HG03045 (cell line): Measurements from ENCODE around the gene CRYL1.
A peak's percentile ranks its signal among the peaks of the same experiment; 100 is the strongest.

Source experiments
- ATAC-seq: cut with Tn5 transposase; IDR thresholded peaks from one replicate; pipeline ENCODE4 v1.9.1; 2021; ENCODE audit warnings: mild to moderate bottlenecking, moderate library complexity; ENCODE audit not compliant: unreplicated experiment

The CRYL1 gene

GRCh38 chr13:20525601-20526544 lies at the start of gene CRYL1:
Gene CRYL1 (minus strand): TSS chr13:20525857. CDS start chr13:20525794, 63 bp downstream.
- ATAC-seq = peak; percentile 83

- ATAC-seq = no peak
Measured at GRCh38 chr13:20573636-20574035, 48.0 kb upstream of the CRYL1 start.

DNA sequence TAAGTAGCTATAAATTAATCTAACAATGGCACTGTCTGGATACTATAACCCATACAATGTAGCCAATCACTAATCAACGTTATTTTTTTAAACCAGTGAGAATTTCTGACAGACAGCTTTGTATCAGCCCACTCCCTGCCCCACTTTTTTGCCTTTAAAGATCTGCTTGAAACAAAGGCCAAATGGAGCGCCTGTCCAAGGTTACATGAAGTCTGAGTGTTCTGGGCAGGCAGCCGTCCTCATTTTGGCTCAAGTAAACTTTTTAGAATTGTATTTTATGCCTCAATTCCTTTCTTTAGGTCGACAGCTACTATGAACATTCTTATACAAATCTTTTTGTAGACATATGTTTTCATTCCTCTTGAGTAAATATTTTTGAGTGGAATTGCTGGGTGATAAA lies 47.5 kb upstream of the CRYL1 start:
- ATAC-seq = no peak

DNA sequence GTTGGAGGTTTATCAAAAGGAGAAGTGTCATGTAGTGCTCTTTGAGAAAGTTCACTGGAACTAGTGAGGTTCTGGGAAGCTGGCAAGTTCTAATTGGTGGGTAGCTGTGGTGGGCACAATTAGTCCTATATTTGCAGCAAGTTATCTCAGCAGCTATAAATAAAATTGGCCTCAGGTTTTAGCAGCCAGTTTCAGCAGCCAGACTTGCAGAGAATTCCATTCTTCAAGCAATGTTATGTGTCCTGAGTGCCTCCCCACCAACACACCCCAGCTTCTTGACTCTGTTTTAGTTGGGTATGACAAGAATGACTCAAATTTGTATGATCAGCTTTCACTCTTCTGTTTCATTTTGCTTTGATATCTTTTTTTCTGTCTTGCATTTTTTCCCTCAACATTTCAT lies 46.0 kb upstream of the CRYL1 start:
- no peak for ATAC-seq

- ATAC-seq = no peak
Measured at GRCh38 chr13:20570517-20570916, 44.9 kb upstream of the CRYL1 start.

GRCh38 chr13:20567881-20568528 lies 42.3 kb upstream of the CRYL1 start:
- no peak for ATAC-seq

DNA sequence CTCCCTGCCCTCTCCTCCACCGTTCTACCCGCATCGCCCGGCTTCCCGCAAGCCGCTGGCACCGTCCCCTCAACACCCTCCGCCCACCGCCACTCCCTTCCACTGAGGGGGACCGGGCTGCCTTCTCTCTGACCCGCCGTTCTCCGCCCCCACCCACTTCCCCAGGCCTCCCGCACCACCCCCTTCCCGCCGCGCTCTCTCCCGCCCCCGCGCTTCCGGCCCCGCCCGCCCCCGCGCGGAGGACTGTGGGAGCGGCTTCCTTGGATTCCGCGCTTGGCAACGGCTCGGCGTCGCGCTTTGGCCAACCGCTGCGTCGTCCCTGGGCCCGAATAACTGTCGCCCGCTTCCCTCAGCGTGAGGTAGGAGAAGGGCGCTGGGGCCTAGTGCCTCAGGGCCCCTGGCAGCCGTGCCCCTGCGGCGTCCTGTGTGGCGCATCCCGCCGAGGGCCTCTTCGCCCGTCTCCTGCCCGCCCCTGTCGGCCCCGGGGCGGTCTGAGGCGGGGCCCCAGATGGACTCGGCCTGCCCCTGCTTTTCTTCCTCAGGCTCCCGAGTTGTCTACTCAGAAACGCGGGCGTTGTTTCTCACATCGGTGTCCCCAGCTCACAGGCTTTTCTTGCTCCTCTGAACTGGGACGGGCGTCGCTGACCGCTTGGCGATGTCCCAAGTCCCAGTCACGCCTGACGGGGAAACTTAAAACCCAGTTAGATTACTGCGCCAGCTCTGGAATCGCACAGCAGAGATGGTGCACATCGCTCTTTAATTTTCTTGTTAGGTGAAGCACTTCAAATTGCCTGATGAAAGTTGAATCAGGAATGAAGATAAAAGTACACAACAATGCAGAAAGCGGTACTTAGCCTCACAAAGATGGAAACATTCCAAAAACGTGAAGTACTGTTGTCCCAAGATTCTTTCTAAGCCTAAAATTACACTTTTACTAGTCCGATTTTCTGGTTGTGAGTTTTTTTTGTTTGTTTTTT lies 41.5 kb upstream of the CRYL1 start, which contains the start of gene IFT88:
IFT88 (plus strand) TSS at position 260 of the 977 bp plus-strand sequence. CDS start 7,229 bp downstream, outside the sequence.
- ATAC-seq = peak; percentile 91

GRCh38 chr13:20566468-20566897 lies 40.8 kb upstream of the CRYL1 start:
- ATAC-seq = no peak

GRCh38 chr13:20565115-20565736 lies 39.6 kb upstream of the CRYL1 start:
- no peak for ATAC-seq

DNA sequence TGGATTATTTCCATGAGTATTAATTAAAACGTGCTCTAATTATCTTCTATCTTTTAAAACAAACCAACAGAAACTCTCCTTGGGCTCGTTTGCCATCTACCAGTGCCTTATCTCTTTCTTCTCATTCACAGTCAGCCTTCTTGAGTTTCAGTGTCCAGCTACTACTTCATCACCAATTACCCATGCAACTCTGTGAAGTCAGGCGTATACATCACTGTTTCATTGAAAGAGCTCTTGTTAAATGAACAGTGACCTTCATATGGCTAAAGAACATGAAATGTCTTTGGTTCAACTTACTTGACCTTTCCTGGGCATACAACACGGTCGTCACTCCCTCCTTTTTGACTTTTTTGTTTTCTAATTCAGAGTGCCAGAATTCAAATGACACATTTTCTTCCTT lies 36.1 kb upstream of the CRYL1 start:
- ATAC-seq = no peak

DNA sequence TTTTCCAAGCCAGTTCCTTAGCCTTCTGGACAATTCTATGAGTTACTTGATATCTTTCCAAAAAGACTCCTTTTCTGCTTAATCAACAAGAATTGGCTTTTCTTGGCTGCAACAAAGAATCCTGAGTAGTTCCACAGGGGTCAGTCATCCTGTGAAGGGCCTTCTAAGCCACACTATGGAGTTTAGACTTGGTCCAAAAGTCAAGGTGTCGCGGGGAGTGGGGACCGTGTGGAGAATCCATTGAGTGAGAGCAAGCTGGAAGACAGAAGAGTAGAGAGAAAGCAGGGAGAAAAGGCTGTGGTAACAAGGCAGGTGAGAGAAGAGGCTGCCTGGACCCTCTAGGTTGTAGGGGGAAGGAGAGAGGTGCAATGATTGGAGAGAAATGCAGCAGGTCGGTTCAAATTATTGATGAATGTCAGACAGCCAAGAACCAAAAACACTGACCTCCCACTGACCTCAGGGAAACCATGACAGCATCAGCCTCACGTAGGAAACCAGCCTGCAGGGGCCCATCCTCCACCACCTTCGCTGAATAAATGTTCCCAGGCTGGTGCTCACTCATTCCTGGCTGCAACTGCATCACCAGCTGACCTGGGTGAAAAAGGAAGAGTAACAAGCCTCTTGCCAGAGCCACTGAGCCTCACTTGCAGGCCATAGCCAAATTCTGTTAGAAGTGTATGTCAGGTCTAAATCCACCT lies 34.2 kb upstream of the CRYL1 start:
- no peak for ATAC-seq

DNA sequence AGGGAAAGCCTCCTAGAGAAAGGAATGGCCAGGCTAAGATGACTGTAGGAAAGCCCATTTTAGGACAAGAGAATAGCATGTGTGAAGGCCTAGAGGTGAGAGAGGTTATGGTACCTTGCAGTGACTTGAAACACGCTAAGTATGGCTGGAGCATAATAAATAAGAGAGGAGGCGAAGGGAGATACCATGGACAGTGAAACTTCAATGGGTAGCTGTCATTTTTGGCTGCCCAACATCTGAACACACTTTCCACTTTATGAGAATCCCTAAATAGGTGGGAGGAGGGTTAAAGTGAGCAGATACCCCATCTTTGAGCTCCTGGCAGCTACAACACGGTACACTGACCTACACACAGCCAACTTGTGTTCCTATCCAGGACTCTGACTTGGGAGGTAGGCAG lies 33.3 kb upstream of the CRYL1 start:
- no peak for ATAC-seq

DNA sequence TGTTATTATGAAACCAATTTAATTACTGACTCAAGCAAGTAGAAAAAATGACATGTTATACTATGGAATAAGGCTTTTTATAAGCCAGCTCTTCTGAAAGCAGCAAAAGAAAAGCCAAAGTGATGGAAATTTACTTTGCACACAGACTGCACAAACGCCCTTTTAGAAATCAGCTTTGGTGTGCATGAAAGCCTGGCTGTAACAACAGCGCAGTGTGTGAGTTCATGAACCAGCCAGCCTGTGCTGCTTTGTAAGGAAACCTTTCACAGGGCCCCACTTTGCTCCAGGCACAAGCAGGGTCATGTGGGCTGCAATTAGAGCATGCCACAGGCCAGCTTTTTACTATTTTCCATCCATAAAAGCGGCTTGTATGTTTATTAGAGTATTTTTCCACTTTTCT lies 27.7 kb upstream of the CRYL1 start:
- ATAC-seq = no peak

- no peak for ATAC-seq
Measured at GRCh38 chr13:20550799-20551198, 25.1 kb upstream of the CRYL1 start.

DNA sequence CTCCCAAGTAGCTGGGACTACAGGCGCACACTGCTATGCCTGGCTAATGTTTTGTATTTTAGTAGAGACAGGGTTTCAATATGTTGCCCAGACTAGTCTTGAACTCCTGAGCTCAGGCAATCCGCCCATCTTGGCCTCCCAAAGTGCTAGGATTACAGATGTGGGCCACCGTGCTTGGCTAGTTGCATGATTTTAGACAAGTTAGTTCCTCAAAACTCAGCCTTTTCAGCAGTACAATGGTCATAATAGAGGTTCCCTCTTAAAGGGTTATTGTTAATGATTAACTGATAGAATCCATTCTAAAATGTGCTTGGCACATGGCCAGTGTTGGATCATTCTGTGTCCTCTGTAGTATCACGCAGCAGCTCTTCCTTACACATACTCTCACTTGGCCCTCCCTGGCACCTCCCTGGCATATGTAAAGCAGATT lies 21.8 kb upstream of the CRYL1 start:
- no peak for ATAC-seq

- ATAC-seq = no peak
Measured at GRCh38 chr13:20546556-20546955, 20.9 kb upstream of the CRYL1 start.

DNA sequence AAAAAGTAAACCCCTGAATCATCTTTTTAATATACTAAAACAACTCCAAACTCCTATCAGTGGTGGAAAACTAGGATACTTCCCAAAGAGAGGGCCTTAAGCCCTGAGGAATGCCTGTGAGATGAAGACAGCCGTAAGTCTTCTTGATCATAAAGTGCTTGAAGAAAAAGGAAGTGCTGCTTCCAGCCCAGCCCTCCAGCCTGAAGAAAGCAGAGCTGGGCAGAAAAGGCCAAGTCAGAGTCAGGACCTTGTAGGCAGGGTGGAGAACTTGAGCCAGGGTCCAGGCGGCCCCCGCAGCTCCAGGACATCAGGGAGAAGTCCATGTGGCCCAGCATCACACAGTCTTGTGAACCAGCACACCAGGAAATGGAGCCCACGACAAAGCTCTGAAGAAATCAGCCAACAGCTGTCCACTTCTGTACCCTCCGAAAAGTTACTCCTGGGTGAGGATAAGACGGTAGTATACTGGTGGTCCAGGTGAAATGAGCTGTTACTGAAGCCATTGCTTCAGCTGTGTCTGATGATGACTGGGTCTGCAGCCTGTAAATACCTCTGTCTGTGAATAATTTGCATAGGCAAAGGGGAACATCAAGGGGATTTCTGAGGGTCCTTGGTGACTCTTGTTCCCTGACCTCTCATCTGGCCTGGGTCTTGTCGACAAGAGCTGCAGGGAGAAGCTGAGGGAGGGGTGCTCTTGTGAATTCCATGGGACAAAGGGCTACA lies 18.7 kb upstream of the CRYL1 start:
- no peak for ATAC-seq

- ATAC-seq = no peak
Measured at GRCh38 chr13:20536992-20537391, 11.3 kb upstream of the CRYL1 start.

DNA sequence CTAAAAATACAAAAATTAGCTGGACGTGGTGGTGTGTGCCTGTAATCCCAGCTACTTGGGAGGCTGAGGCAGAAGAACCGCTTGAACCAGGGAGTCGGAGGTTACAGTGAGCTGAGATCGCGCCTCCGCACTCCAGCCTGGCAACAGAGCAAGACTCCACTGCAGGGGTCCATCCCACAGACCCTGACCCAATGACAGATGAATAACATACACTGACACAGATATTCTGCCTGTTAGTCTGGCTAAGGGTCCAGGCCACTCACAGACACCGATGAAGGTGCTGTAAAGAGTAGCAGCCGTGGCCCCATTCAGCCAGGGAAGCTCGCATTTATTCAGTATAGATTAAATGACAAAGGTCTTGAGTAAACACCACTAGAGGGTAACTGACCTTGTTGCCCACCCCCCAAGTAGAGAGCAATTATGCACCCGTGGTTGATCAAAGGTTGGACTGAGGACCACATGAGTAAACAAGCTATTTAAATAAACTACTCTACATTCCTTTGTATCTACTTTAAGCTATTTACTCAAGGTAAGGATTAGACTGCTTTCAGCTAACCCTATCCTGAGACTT lies 8.5 kb upstream of the CRYL1 start:
- ATAC-seq = no peak
